K562 (cell line): ENCODE results near the gene CATSPER3.
A peak's percentile ranks its signal among the peaks of the same experiment; 100 is the strongest.

Source experiments
- ATF7 ChIP-seq: fragments of 450-650 bp; IDR thresholded peaks from 2 replicates; pipeline ENCODE4 v1.7.1; 2014; ENCODE audit warnings: mild to moderate bottlenecking, moderate library complexity
- EGR1 ChIP-seq: fragments of 450-650 bp; conservative IDR thresholded peaks from 2 replicates; pipeline ENCODE4 v1.6.1; 2017; ENCODE audit warnings: mild to moderate bottlenecking
- LEF1 ChIP-seq: fragments of 450-650 bp; IDR thresholded peaks from 2 replicates; pipeline ENCODE4 v1.6.1; 2016; ENCODE audit warnings: mild to moderate bottlenecking
- POLR2A ChIP-seq: fragments of 450-650 bp; conservative IDR thresholded peaks from 2 replicates; pipeline ENCODE4 v1.6.1; 2016
- RBM22 ChIP-seq: fragments of 200-400 bp; formaldehyde crosslinking; IDR thresholded peaks from 2 replicates; pipeline ENCODE4 v1.6.1; 2018; ENCODE audit warnings: low read length, low read depth; ENCODE audit not compliant: poor library complexity, severe bottlenecking
- SMARCA5 ChIP-seq: fragments of 450-650 bp; IDR thresholded peaks from 2 replicates; pipeline ENCODE4 v1.6.1; 2016
- SOX6 ChIP-seq: fragments of 450-650 bp; IDR thresholded peaks from 2 replicates; pipeline ENCODE4 v1.6.1; 2014; ENCODE audit warnings: mild to moderate bottlenecking
- TRIM28 ChIP-seq: fragments of 450-650 bp; IDR thresholded peaks from 2 replicates; pipeline ENCODE4 v1.6.1; 2017

DNA sequence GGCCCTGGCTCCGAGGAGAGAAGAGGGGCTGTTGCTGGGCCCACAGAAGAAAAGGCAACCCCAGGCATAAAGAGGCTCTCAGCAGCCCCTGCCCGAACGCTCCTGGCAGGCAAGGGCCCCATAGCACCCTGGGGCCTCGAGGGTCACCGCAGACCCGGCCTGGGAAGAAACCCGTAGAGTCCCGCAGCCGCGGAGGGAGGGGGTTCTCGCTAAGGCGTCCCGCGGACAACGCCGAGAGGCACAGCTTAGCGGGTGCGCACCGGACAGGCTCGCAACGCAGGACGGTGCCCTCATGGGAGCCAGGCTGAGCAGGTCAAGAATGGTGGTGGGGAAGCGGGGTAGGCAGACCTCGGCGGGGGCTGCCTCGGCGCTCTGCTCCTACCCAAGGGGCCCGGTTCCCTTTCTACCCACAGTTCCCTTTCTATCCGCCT, 59.6 kb downstream of the CATSPER3 start:
- no peak for TF ChIP-seq LEF1
- TF ChIP-seq POLR2A, result no peak
- no peak for TF ChIP-seq ATF7
- no peak for TF ChIP-seq EGR1
- TF ChIP-seq RBM22, result peak; percentile 82
- no peak for TF ChIP-seq TRIM28
- TF ChIP-seq SOX6, result no peak
- TF ChIP-seq SMARCA5, result no peak
